NOMO-1 (cell line): Measurements from ENCODE around the gene SHFL.
A peak's percentile ranks its signal among the peaks of the same experiment; 100 is the strongest.

Source experiments
- DNase-seq, 2 experiments: peaks; one replicate each; lab custom pipeline; 2025; ENCODE audit not compliant: unreplicated experiment in 2 of 2; lab: John Stamatoyannopoulos, UW

The SHFL gene

GRCh38 chr19:10107817-10108367, 21.8 kb downstream of the SHFL start:
- DNase-seq = no peak

- no peak for DNase-seq
Measured at GRCh38 chr19:10109528-10109927, 23.4 kb downstream of the SHFL start.

- no peak for DNase-seq
Measured at GRCh38 chr19:10110076-10110971, 24.2 kb downstream of the SHFL start.

- DNase-seq = no peak
Measured at GRCh38 chr19:10110972-10111317, 24.8 kb downstream of the SHFL start.

GRCh38 chr19:10111405-10111811, 25.3 kb downstream of the SHFL start, which contains the start of gene P2RY11:
P2RY11 (plus strand) TSS chr19:10111693; CDS start chr19:10111722, 29 bp downstream.
- DNase-seq = no peak

GRCh38 chr19:10112037-10112761, 26.1 kb downstream of the SHFL start:
- peak; percentile 19 to 33 for DNase-seq

GRCh38 chr19:10112895-10113591, 26.9 kb downstream of the SHFL start:
- DNase-seq = peak in 1 of 2 experiments; percentile 28

GRCh38 chr19:10113592-10113963, 27.5 kb downstream of the SHFL start:
- DNase-seq = no peak

GRCh38 chr19:10113964-10114650, 28.0 kb downstream of the SHFL start:
- no peak for DNase-seq

GRCh38 chr19:10114651-10115391, 28.7 kb downstream of the SHFL start:
- no peak for DNase-seq

- DNase-seq = no peak
Measured at GRCh38 chr19:10115392-10116084, 29.4 kb downstream of the SHFL start.

- DNase-seq = no peak
Measured at GRCh38 chr19:10116085-10116865, 30.2 kb downstream of the SHFL start.

- DNase-seq = no peak
Measured at GRCh38 chr19:10116866-10117616, 30.9 kb downstream of the SHFL start.

GRCh38 chr19:10118960-10119359, 32.8 kb downstream of the SHFL start:
- DNase-seq = no peak

GRCh38 chr19:10120538-10121189, 34.5 kb downstream of the SHFL start:
- DNase-seq = no peak

- no peak for DNase-seq
Measured at GRCh38 chr19:10122045-10122444, 35.9 kb downstream of the SHFL start.

- DNase-seq = no peak
Measured at GRCh38 chr19:10124429-10124828, 38.3 kb downstream of the SHFL start.
